OCI-LY7 (cell line): ENCODE measurements around the gene RPL7L1. TPM values are rescaled to one million over a fixed set of nuclear protein-coding genes. Genes with fewer than 3 reads are reported as not detected.

Experiments used
- BruUV-seq: library from RNA; stranded (reverse); fragments of 400-500 nt; replicated peaks from 2 replicates; lab custom pipeline; 2021; lab: Mats Ljungman, UMichigan
- CTCF ChIA-PET: fragments of 300-600 bp; sonication (Branson Sonifier 250); formaldehyde crosslinking; loops from one replicate; lab custom pipeline; 2022; ENCODE audit warnings: antibody characterized with exemption; ENCODE audit not compliant: unreplicated experiment; lab: Charles Lee
- POLR2A ChIA-PET: fragments of 300-600 bp; sonication (Branson Sonifier 250); formaldehyde crosslinking; loops from one replicate; lab custom pipeline; 2022; ENCODE audit warnings: antibody characterized with exemption; lab: Charles Lee
- DNase-seq: peaks from one replicate; pipeline ENCODE4 v3.0.0-alpha.2; 2015; ENCODE audit warnings: low spot score
- H2AFZ ChIP-seq: fragments of 200-600 bp; sonication (generic), shearing (Covaris generic); 2 replicates; pipeline ENCODE4 v1.6.1; 2014; ENCODE audit warnings: mild to moderate bottlenecking, antibody characterized with exemption, low read length, moderate library complexity
- H3K27ac ChIP-seq: fragments of 200-600 bp; sonication (generic); 2 replicates; pipeline ENCODE4 v1.5.1; 2014; ENCODE audit warnings: mixed run types, low read depth, mild to moderate bottlenecking, moderate library complexity, low read length, inconsistent platforms; ENCODE audit not compliant: poor library complexity, severe bottlenecking
- H3K36me3 ChIP-seq: fragments of 200-600 bp; sonication (generic); 2 replicates; pipeline ENCODE4 v1.6.1; 2014; ENCODE audit warnings: mild to moderate bottlenecking, antibody characterized with exemption, low read length, moderate library complexity, mixed read lengths; ENCODE audit not compliant: insufficient read depth
- H3K4me1 ChIP-seq: fragments of 200-600 bp; sonication (generic); 2 replicates; pipeline ENCODE4 v1.5.1; 2014; ENCODE audit warnings: mild to moderate bottlenecking, low read length; ENCODE audit not compliant: insufficient read depth, poor library complexity, severe bottlenecking
- H3K4me2 ChIP-seq: fragments of 200-600 bp; sonication (generic); 2 replicates; pipeline ENCODE4 v1.6.1; 2014; ENCODE audit warnings: mild to moderate bottlenecking, low read length
- H3K4me3 ChIP-seq: fragments of 200-600 bp; sonication (generic); 2 replicates; pipeline ENCODE4 v1.5.1; 2014; ENCODE audit warnings: mild to moderate bottlenecking, low read depth, low read length; ENCODE audit not compliant: poor library complexity, severe bottlenecking
- H3K79me2 ChIP-seq: fragments of 200-600 bp; sonication (generic); 2 replicates; pipeline ENCODE4 v1.6.1; 2016; ENCODE audit warnings: low read depth, mild to moderate bottlenecking, low read length, moderate library complexity, mixed read lengths; ENCODE audit not compliant: insufficient read depth
- H3K9me2 ChIP-seq: fragments of 200-600 bp; sonication (generic); 2 replicates; pipeline ENCODE4 v1.6.1; 2016; ENCODE audit warnings: mild to moderate bottlenecking, low read length, mixed read lengths; ENCODE audit not compliant: insufficient read depth
- H3K9me3 ChIP-seq: fragments of 200-600 bp; sonication (generic); 2 replicates; pipeline ENCODE4 v1.6.1; 2014; ENCODE audit warnings: mild to moderate bottlenecking, mixed run types, low read length, mixed read lengths
- H4K20me1 ChIP-seq: fragments of 200-600 bp; sonication (generic); 2 replicates; pipeline ENCODE4 v1.6.1; 2014; ENCODE audit warnings: mild to moderate bottlenecking, antibody characterized with exemption, low read length, moderate library complexity, mixed read lengths; ENCODE audit not compliant: insufficient read depth
- CTCF ChIP-seq: fragments of 200-600 bp; sonication (generic); conservative IDR thresholded peaks from 2 replicates; pipeline ENCODE4 v1.5.1; 2014; ENCODE audit warnings: mild to moderate bottlenecking, antibody characterized with exemption, low read length, moderate library complexity, mixed read lengths
- EZH2phosphoT487 ChIP-seq: fragments of 200-600 bp; sonication (generic); IDR thresholded peaks from 2 replicates; pipeline ENCODE4 v1.6.1; 2018; ENCODE audit warnings: low read depth, borderline replicate concordance, mild to moderate bottlenecking, mixed run types, antibody characterized with exemption, low read length, moderate library complexity, mixed read lengths
- intact Hi-C: fragments of 100-400 bp; cut with micrococcal nuclease; formaldehyde crosslinking; loops from one replicate; pipeline ENCODE4 v1.10.0; 2022; ENCODE audit not compliant: unreplicated experiment
- total RNA-seq, 2 experiments: library from RNA; depleted of rRNA in 1 of 2; stranded (reverse); fragments of >200 nt in 1 of 2; shearing (Covaris generic) in 1 of 2; gene quantifications; 2 replicates each; pipeline ENCODE4 v1.2.3, GENCODE V29; 2014 to 2022

The RPL7L1 gene
- total RNA-seq, 2 experiments from 2014 or later: 101 to 123 TPM

GRCh38 chr6:42864602-42865001 is 14.8 kb upstream of the RPL7L1 start:
- H3K9me2 ChIP-seq: no peaks in the 10 kb centered on the region
- H3K27ac ChIP-seq: no peak overlapping the region
- H3K79me2 ChIP-seq: no peaks in the 10 kb centered on the region
- no peak overlapping the region for H3K4me3 ChIP-seq
- TF ChIP-seq EZH2phosphoT487: no peak
- no peak for TF ChIP-seq CTCF
- ChIA-PET POLR2A (interaction anchor here (1.0 kb wide), 1 partner anchor 65 kb away, joined by 3 read pairs; no protein-coding TSS in a partner anchor), CTCF (no interaction called here)
- peaks cover 82% of the 10 kb centered on the region for H3K36me3 ChIP-seq
- no peaks in the 10 kb centered on the region for H3K4me1 ChIP-seq
- H2AFZ ChIP-seq: no peak overlapping the region
- intact Hi-C loops: no loop called here
- H4K20me1 ChIP-seq: no peaks in the 10 kb centered on the region
- H3K9me3 ChIP-seq: no peaks in the 10 kb centered on the region
- BruUV-seq: no TSS peak
- DNase-seq: no peak
- H3K4me2 ChIP-seq: no peak overlapping the region

GRCh38 chr6:42870145-42870936 is 9.1 kb upstream of the RPL7L1 start:
- TF ChIP-seq CTCF (no peak), EZH2phosphoT487 (no peak)
- POLR2A ChIA-PET: interaction anchor here (0.6 kb wide), 1 partner anchor 127 kb away, joined by 3 read pairs; no protein-coding TSS in a partner anchor
- Histone ChIP-seq H3K27ac (no peak overlapping the region), H3K36me3 (peaks cover 41% of the 10 kb centered on the region), H4K20me1 (no peaks in the 10 kb centered on the region), H3K9me3 (no peaks in the 10 kb centered on the region), H3K4me1 (peaks cover 14% of the 10 kb centered on the region), H3K4me3 (no peak overlapping the region), H3K79me2 (no peaks in the 10 kb centered on the region), H3K9me2 (no peaks in the 10 kb centered on the region), H2AFZ (no peak overlapping the region), H3K4me2 (no peak overlapping the region)
- CTCF ChIA-PET: interaction anchor here (0.5 kb wide), 1 partner anchor 15 kb away, joined by 4 read pairs; no protein-coding TSS in a partner anchor
- intact Hi-C loops: no loop called here
- DNase-seq: no peak
- BruUV-seq: no TSS peak

GRCh38 chr6:42871711-42872110 is 7.7 kb upstream of the RPL7L1 start:
- TF ChIP-seq EZH2phosphoT487: no peak
- no peak for TF ChIP-seq CTCF
- ChIA-PET CTCF (no interaction called here), POLR2A (interaction anchor here (0.6 to 0.9 kb wide), 3 partner anchors 8 to 142 kb away, joined by 3 to 5 read pairs (median 4); no protein-coding TSS in a partner anchor)
- H2AFZ ChIP-seq: peak overlapping the region; percentile 25; the same call in 1 of the 2 replicates
- peak overlapping the region; percentile 50 for H3K4me2 ChIP-seq
- no peak overlapping the region for H3K4me3 ChIP-seq
- H3K27ac ChIP-seq: peak overlapping the region; percentile 38
- H3K4me1 ChIP-seq: peaks cover 14% of the 10 kb centered on the region
- no peaks in the 10 kb centered on the region for H4K20me1 ChIP-seq
- H3K36me3 ChIP-seq: peaks cover 28% of the 10 kb centered on the region
- intact Hi-C loops: no loop called here
- peak; percentile 61 for DNase-seq
- no peaks in the 10 kb centered on the region for H3K9me3 ChIP-seq
- no peaks in the 10 kb centered on the region for H3K9me2 ChIP-seq
- H3K79me2 ChIP-seq: no peaks in the 10 kb centered on the region
- no TSS peak for BruUV-seq
